Panc1 (cell line): Measurements from ENCODE around the gene RARG. TPM values are rescaled to one million over a fixed set of nuclear protein-coding genes. Genes with fewer than 3 reads are reported as not detected.

ENCODE experiments used
- ATAC-seq: fragments of 200-7000 bp; cut with Tn5 transposase; 2 replicates; pipeline ENCODE4 v1.9.1; 2020; ENCODE audit warnings: mild to moderate bottlenecking, moderate library complexity
- BruUV-seq: library from RNA; stranded (reverse); fragments of 400-500 nt; replicated peaks from 2 replicates; lab custom pipeline; 2021; lab: Mats Ljungman, UMichigan
- CTCF ChIA-PET: fragments of 300-600 bp; sonication (Branson Sonifier 250); formaldehyde crosslinking; loops from one replicate; lab custom pipeline; 2022; ENCODE audit warnings: antibody characterized with exemption; lab: Charles Lee
- POLR2A ChIA-PET: fragments of 300-600 bp; sonication (Branson Sonifier 250); formaldehyde crosslinking; loops from one replicate; lab custom pipeline; 2022; ENCODE audit warnings: antibody characterized with exemption; lab: Charles Lee
- DNase-seq: peaks from one replicate; pipeline ENCODE4 v3.0.0-alpha.2; 2010; ENCODE audit warnings: low read depth, low spot score
- H3K27ac ChIP-seq: 2 replicates; pipeline ENCODE4 v1.5.1; 2011; ENCODE audit warnings: mild to moderate bottlenecking, low read length, inconsistent platforms
- H3K27me3 ChIP-seq: fragments of 200-500 bp; sonication (Bioruptor generic); 2 replicates; pipeline ENCODE4 v1.6.0; 2014; ENCODE audit warnings: low read length, inconsistent platforms; ENCODE audit not compliant: control insufficient read depth, insufficient read depth
- H3K36me3 ChIP-seq: fragments of 200-500 bp; sonication (Bioruptor generic); 2 replicates; pipeline ENCODE4 v1.5.1; 2014; ENCODE audit warnings: inconsistent platforms, mild to moderate bottlenecking, low read length, moderate library complexity; ENCODE audit not compliant: control insufficient read depth, insufficient read depth
- H3K4me1 ChIP-seq: 2 replicates; pipeline ENCODE4 v1.5.1; 2011; ENCODE audit warnings: inconsistent platforms, mild to moderate bottlenecking, low read length, moderate library complexity; ENCODE audit not compliant: control insufficient read depth, insufficient read depth
- H3K4me3 ChIP-seq, 2 experiments: 2 replicates each; pipeline ENCODE4 v1.5.1; 2011 to 2012; ENCODE audit warnings: low read depth in 2 of 2, low read length in 2 of 2, mild to moderate bottlenecking in 2 of 2, inconsistent platforms in 1 of 2, moderate library complexity in 1 of 2
- H3K9me3 ChIP-seq: fragments of 200-500 bp; sonication (Bioruptor generic); 2 replicates; pipeline ENCODE4 v1.5.1; 2014; ENCODE audit warnings: low read depth, mild to moderate bottlenecking, inconsistent platforms, low read length, moderate library complexity; ENCODE audit not compliant: control insufficient read depth, insufficient read depth
- CTCF ChIP-seq: fragments of 450-650 bp; IDR thresholded peaks from 2 replicates; pipeline ENCODE4 v1.5.1; 2017; ENCODE audit warnings: mild to moderate bottlenecking
- POLR2AphosphoS5 ChIP-seq: IDR thresholded peaks from 2 replicates; pipeline ENCODE4 v1.6.1; 2012; ENCODE audit warnings: mild to moderate bottlenecking, low read depth, low read length, moderate library complexity
- REST ChIP-seq, 2 experiments: IDR thresholded peaks; 2 replicates each; pipeline ENCODE4 v1.6.1; 2011 to 2012; ENCODE audit warnings: low read depth in 2 of 2, control low read depth in 1 of 2, low read length in 1 of 2, mild to moderate bottlenecking in 1 of 2, moderate library complexity in 1 of 2; ENCODE audit not compliant: insufficient read depth in 1 of 2
- SIN3A ChIP-seq: IDR thresholded peaks from 2 replicates; pipeline ENCODE4 v1.6.1; 2012; ENCODE audit warnings: low read depth, mild to moderate bottlenecking, low read length, moderate library complexity, borderline replicate concordance; ENCODE audit not compliant: insufficient read depth
- TCF7L2 ChIP-seq: IDR thresholded peaks from 2 replicates; pipeline ENCODE4 v1.6.1; 2011; ENCODE audit warnings: mild to moderate bottlenecking, low read depth, low read length, inconsistent platforms
- in situ Hi-C: cut with HindIII; loops from 2 replicates; pipeline ENCODE4 v1.10.0; 2016; ENCODE audit warnings: low sequenced_read_pairs, low pct_unique_long_range_greater_than_20kb
- intact Hi-C: fragments of 100-400 bp; cut with micrococcal nuclease; formaldehyde crosslinking; loops from one replicate; pipeline ENCODE4 v1.10.0; 2022; ENCODE audit not compliant: unreplicated experiment
- total RNA-seq: library from RNA; stranded (reverse); gene quantifications from one replicate; pipeline ENCODE4 v1.2.1, GENCODE V29; 2021; ENCODE audit not compliant: unreplicated experiment

RARG gene
- total RNA-seq, 1 experiment from 2014 or later, result 41.2 TPM

- intact Hi-C loops, result no loop called here
- ATAC-seq, result no peak
- Histone ChIP-seq H3K9me3 (no peaks in the 10 kb centered on the region), H3K36me3 (no peaks in the 10 kb centered on the region), H3K4me1 (no peaks in the 10 kb centered on the region), H3K4me3 (no peak overlapping the region), H3K27ac (no peak overlapping the region), H3K27me3 (no peaks in the 10 kb centered on the region)
- DNase-seq, result no peak
- in situ Hi-C loops, result no loop called here
- POLR2A ChIA-PET, result interaction anchor here (0.6 kb wide), 1 partner anchor 23 kb away, joined by 7 read pairs; no protein-coding TSS in a partner anchor
- TF ChIP-seq SIN3A (no peak), TCF7L2 (no peak), CTCF (no peak), REST (IDR thresholded peaks at IDR 0.05; ENCODE audit: insufficient read depth in 1 of 2, low read depth in 2 of 2, low read length in 1 of 2) (no peak)
- no TSS peak for BruUV-seq
- CTCF ChIA-PET, result interaction anchor here (0.7 kb wide), 1 partner anchor 63 kb away, joined by 6 read pairs; no protein-coding TSS in a partner anchor
Observed at GRCh38 chr12:53259891-53260290, 27.9 kb upstream of the RARG start.

- CTCF ChIA-PET, result interaction anchor here (0.7 to 0.9 kb wide), 2 partner anchors 62 to 69 kb away, joined by 3 to 5 read pairs; partner anchors contain the start of gene AAAS
Observed at GRCh38 chr12:53258541-53259539, 26.8 kb upstream of the RARG start.

More at GRCh38 chr12:53258541-53259539, 26.8 kb upstream of the RARG start:
- intact Hi-C loops, result no loop called here
- no peaks in the 10 kb centered on the region for H3K9me3 ChIP-seq
- in situ Hi-C loops, result no loop called here
- BruUV-seq, result no TSS peak
- ATAC-seq, result no peak
- no peak overlapping the region for H3K27ac ChIP-seq
- H3K4me1 ChIP-seq, result no peaks in the 10 kb centered on the region
- DNase-seq, result no peak
- H3K36me3 ChIP-seq, result no peaks in the 10 kb centered on the region
- H3K27me3 ChIP-seq, result no peaks in the 10 kb centered on the region
- TF ChIP-seq REST (IDR thresholded peaks at IDR 0.05; ENCODE audit: insufficient read depth in 1 of 2, low read depth in 2 of 2, low read length in 1 of 2) (no peak), SIN3A (no peak), CTCF (no peak), POLR2AphosphoS5 (no peak), TCF7L2 (no peak)
- H3K4me3 ChIP-seq, result no peak overlapping the region
- POLR2A ChIA-PET, result interaction anchor here (0.6 kb wide), 1 partner anchor 230 kb away, joined by 3 read pairs; no protein-coding TSS in a partner anchor
